H7 (cell line): ENCODE results near the gene GJA9. TPM values are rescaled to one million over a fixed set of nuclear protein-coding genes. Genes with fewer than 3 reads are reported as not detected.

ENCODE experiments used
- DNase-seq: peaks from one replicate; pipeline ENCODE4 v3.0.0; 2012
- H3K27me3 ChIP-seq: 2 replicates; pipeline ENCODE4 v1.6.0; 2011; ENCODE audit warnings: mild to moderate bottlenecking, low read length; ENCODE audit not compliant: control insufficient read depth, insufficient read depth
- H3K36me3 ChIP-seq: replicated peaks from 2 replicates; pipeline ENCODE4 v1.5.1; 2011; ENCODE audit warnings: low read length; ENCODE audit not compliant: control insufficient read depth, insufficient read depth
- H3K4me3 ChIP-seq: 2 replicates; pipeline ENCODE4 v1.5.1; 2011; ENCODE audit warnings: low read depth, mild to moderate bottlenecking, control low read depth, low read length, moderate library complexity; ENCODE audit not compliant: insufficient read depth
- total RNA-seq: library from RNA; depleted of rRNA; stranded (reverse); fragments of >200 nt; shearing (Covaris generic); gene quantifications from 2 replicates; pipeline ENCODE4 v1.2.3, GENCODE V29; 2014; rRNA removed

Gene GJA9
- total RNA-seq, 1 experiment from 2014 or later: not detected

GRCh38 chr1:38831731-38832369 lies 49.5 kb downstream of the GJA9 start:
- Histone ChIP-seq H3K36me3 (no peaks in the 10 kb centered on the region), H3K4me3 (no peak overlapping the region), H3K27me3 (no peaks in the 10 kb centered on the region; the same call in 1 of the 2 replicates)
- DNase-seq: no peak

DNA sequence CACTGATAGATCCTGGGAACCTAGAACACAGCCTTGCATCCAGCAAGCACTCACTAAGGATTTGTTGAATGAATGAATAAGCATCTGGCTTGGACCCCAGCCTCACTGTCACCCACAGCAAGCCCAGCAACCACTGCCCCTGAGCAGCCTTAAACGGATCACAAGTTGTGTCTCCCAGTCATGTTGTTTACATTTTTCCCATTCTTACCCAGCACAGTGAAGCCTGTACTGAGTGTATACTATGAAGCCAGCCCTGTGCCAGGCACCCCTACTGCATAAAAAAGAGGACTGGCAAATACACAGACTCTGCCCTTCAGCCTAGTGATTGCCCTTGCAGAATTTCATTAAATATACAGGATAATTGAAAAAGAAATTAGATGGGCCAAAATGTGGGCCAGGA lies 52.0 kb downstream of the GJA9 start:
- Histone ChIP-seq H3K4me3 (no peak overlapping the region), H3K27me3 (peaks cover 2% of the 10 kb centered on the region; the same call in 1 of the 2 replicates), H3K36me3 (no peaks in the 10 kb centered on the region)
- DNase-seq: no peak

DNA sequence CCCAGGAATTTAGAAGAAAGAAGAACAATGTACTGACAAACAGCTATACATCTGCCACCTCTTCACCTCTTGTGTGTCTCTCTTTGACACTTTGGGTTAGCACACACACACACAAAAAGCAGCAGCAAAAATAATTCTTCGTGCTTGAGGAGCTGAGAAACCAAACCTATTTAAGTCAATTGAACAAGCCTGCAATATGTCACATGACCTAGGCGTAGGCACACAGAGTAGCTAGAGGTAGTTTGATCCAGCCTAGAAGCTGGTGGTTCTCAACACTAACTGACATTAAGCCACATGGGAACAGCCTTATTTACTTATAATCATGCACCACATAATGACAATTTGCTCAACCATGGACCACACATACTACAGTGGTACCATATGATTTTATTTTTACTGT lies 54.1 kb downstream of the GJA9 start:
- H3K36me3 ChIP-seq: no peaks in the 10 kb centered on the region
- DNase-seq: no peak
- no peak overlapping the region for H3K4me3 ChIP-seq
- H3K27me3 ChIP-seq: peaks cover 2% of the 10 kb centered on the region; the same call in 1 of the 2 replicates

- DNase-seq: no peak
- Histone ChIP-seq H3K4me3 (no peak overlapping the region), H3K36me3 (no peaks in the 10 kb centered on the region), H3K27me3 (peaks cover 2% of the 10 kb centered on the region; the same call in 1 of the 2 replicates)
Measured at GRCh38 chr1:38826886-38827285, 54.5 kb downstream of the GJA9 start.

DNA sequence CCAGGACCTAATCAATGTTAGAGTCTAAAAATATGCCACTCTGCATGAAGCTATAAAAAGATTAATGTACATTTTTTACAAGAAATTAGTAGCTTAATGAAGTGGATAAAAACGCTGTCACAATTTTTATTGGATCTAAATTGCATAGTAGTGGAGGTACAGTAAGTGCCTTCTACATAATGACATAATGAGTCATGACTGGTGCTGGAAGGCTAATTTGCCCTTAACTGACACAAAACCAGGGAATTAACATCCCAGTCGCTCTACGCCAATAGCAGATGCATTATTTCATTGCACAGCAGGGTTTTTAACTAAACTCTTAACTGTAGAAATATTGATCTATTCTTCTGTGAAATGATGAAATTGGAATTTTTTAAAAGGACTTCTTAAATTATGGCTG lies 55.1 kb downstream of the GJA9 start:
- H3K4me3 ChIP-seq: no peak overlapping the region
- no peak for DNase-seq
- peaks cover 2% of the 10 kb centered on the region; the same call in 1 of the 2 replicates for H3K27me3 ChIP-seq
- H3K36me3 ChIP-seq: no peaks in the 10 kb centered on the region

Other genes with a start within 250 kb of the GJA9 start
- gene RRAGC, start 21.8 kb downstream of the GJA9 start, total RNA-seq: 11.2 and 12.3 TPM in 2 replicates
- 43.1 and 55.5 TPM in 2 replicates for gene MYCBP, start 8.2 kb downstream of the GJA9 start, total RNA-seq
- gene RHBDL2, start 60.2 kb upstream of the GJA9 start, total RNA-seq: 0.03 and 1.2 TPM in 2 replicates
- 268 and 318 TPM in 2 replicates for gene AKIRIN1, start 109.7 kb upstream of the GJA9 start, total RNA-seq
- gene NDUFS5, start 144.8 kb upstream of the GJA9 start, total RNA-seq: 677 and 731 TPM in 2 replicates